Neutrophil (primary cell): ENCODE measurements around the gene ZNHIT3.

Source experiments
- H3K27ac ChIP-seq: fragments of 200-600 bp; sonication (generic); 2 replicates; pipeline ENCODE4 v1.5.1; 2016; ENCODE audit warnings: mild to moderate bottlenecking, moderate library complexity
- H3K27me3 ChIP-seq: fragments of 200-600 bp; sonication (generic); 2 replicates; pipeline ENCODE4 v1.6.0; 2016; ENCODE audit warnings: mild to moderate bottlenecking
- H3K36me3 ChIP-seq: fragments of 200-600 bp; sonication (generic); 2 replicates; pipeline ENCODE4 v1.5.1; 2017
- H3K4me1 ChIP-seq, 2 experiments: fragments of 200-600 bp in 1 of 2; sonication (generic) in 1 of 2; 1 replicate in 1 of 2; 2 replicates in 1 of 2; pipeline versions ENCODE4 v1.5.1 to v1.6.1; 2013 to 2016; ENCODE audit warnings: low read depth in 1 of 2, low read length in 1 of 2, mild to moderate bottlenecking in 1 of 2, moderate library complexity in 1 of 2; ENCODE audit not compliant: control insufficient read depth in 1 of 2, insufficient read depth in 1 of 2
- H3K4me3 ChIP-seq, 2 experiments: fragments of 200-600 bp in 1 of 2; sonication (generic) in 1 of 2; 1 replicate in 1 of 2; 2 replicates in 1 of 2; pipeline ENCODE4 v1.5.1; 2013 to 2016; ENCODE audit warnings: low read depth in 1 of 2, low read length in 1 of 2, mild to moderate bottlenecking in 1 of 2, moderate library complexity in 1 of 2
- H3K9me3 ChIP-seq: fragments of 200-600 bp; sonication (generic); 2 replicates; pipeline ENCODE4 v1.5.1; 2016
- TF ChIP-seq, protein P1 (sequence below): fragments of 200-600 bp; sonication (generic); IDR thresholded peaks from 2 replicates; pipeline ENCODE4 v1.5.1; 2016; ENCODE audit warnings: antibody characterized with exemption

Gene ZNHIT3

DNA sequence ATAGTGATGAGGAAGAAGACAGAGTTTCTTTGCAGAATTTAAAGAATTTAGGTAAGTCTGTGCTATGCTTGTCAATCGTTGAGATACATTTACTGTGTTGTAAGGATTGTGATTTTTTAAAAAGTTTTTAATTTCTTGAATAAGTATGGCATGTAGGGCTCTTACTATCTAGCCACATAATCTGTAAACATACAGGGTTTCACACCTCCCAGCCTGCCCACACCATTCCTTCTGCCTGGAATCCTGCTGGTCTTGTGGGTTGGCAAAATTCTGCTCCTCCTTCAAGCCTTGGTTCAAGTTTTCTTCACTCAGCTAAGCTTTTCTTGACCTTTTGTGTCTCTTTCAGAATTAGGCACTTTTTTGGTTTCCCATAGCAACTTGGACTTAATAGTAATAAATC, 7.5 kb downstream of the ZNHIT3 start:
- Histone ChIP-seq H3K27ac (no peak overlapping the region), H3K36me3 (peaks cover 69% of the 10 kb centered on the region), H3K4me3 (no peak overlapping the region), H3K27me3 (no peaks in the 10 kb centered on the region), H3K9me3 (no peaks in the 10 kb centered on the region), H3K4me1 (no peaks in the 10 kb centered on the region)
- TF ChIP-seq, protein P1, sequence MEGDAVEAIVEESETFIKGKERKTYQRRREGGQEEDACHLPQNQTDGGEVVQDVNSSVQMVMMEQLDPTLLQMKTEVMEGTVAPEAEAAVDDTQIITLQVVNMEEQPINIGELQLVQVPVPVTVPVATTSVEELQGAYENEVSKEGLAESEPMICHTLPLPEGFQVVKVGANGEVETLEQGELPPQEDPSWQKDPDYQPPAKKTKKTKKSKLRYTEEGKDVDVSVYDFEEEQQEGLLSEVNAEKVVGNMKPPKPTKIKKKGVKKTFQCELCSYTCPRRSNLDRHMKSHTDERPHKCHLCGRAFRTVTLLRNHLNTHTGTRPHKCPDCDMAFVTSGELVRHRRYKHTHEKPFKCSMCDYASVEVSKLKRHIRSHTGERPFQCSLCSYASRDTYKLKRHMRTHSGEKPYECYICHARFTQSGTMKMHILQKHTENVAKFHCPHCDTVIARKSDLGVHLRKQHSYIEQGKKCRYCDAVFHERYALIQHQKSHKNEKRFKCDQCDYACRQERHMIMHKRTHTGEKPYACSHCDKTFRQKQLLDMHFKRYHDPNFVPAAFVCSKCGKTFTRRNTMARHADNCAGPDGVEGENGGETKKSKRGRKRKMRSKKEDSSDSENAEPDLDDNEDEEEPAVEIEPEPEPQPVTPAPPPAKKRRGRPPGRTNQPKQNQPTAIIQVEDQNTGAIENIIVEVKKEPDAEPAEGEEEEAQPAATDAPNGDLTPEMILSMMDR, result no peak

DNA sequence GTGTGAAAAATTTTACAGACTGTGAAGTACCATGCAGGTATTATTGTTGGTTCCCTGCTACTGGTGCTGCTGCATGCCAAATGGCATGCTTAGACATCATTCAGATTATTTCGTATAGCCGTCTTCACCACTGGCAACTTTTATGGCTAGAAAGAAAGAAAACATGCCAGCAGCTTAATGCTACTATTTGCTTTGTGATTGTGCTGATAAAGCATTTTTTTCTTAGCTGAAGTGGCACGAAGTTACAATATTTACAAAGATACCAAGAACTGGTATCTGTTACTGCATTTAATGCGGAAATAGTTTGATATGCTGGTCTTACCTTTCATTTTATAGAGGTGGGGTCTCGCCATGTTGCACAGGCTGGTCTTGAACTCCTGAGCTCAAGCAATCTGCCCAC, 8.2 kb downstream of the ZNHIT3 start:
- H3K9me3 ChIP-seq, result no peaks in the 10 kb centered on the region
- H3K4me1 ChIP-seq, result no peaks in the 10 kb centered on the region
- no peak overlapping the region for H3K4me3 ChIP-seq
- H3K27me3 ChIP-seq, result no peaks in the 10 kb centered on the region
- TF ChIP-seq, protein P1, result no peak
- H3K27ac ChIP-seq, result no peak overlapping the region
- H3K36me3 ChIP-seq, result peaks cover 73% of the 10 kb centered on the region

DNA sequence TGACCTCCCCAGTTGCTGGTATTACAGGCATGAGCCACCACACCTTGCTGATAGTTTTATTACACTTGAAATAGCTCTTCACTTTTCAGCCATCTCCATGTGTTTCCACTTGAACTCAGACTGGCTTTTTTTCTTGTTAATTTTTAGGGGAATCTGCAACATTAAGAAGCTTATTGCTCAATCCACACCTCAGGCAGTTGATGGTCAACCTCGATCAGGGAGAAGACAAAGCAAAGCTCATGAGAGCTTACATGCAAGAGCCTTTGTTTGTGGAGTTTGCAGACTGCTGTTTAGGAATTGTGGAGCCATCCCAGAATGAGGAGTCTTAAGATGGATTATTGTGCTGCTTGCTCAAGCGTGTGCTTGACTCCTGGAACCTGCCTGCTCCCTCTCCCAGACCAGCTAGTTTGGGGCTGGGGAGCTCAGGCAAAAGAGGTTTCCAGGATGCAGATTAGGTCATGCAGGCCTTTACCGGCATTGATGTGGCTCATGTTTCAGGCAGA, 8.6 kb downstream of the ZNHIT3 start:
- H3K4me1 ChIP-seq, result no peaks in the 10 kb centered on the region
- no peak overlapping the region for H3K27ac ChIP-seq
- H3K36me3 ChIP-seq, result peaks cover 73% of the 10 kb centered on the region
- no peaks in the 10 kb centered on the region for H3K9me3 ChIP-seq
- TF ChIP-seq, protein P1, result no peak
- no peaks in the 10 kb centered on the region for H3K27me3 ChIP-seq
- no peak overlapping the region for H3K4me3 ChIP-seq

DNA sequence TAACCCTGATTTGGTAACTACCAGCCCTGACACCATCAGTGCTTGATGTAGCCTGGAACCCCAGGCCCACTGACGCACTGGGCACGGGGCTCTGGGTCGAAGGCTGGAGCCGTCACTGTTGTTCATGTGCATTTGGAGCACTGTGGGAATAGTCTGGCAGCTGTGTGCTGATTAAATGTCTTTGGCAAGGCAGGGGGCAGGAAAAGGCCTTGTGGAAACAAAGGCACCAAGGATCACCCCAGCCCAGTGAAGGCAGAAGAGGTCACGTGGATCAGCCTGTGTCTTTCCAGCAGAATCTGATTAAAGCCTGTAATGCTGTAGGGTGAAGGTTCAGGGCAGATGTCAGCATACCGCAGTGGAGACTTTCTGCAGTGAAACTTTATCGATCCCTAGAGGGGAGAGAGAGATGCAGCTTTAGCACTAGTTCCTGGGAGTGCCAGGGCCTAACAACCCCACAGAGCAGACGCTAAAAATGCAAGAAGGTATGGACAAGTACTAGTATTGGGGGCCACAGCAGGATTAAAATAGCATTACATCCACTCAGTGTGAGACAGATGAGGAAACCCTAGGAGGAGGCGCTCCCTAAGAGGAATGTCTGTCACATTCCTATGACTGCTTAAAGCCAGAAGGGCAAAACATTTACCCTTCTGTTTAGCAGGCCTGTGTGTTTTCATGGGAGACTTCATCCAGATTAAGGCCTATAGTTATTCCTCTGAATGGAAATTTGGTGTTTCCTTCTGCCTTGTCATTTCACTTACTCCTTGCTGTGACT, 9.7 kb downstream of the ZNHIT3 start:
- Histone ChIP-seq H3K27me3 (no peaks in the 10 kb centered on the region), H3K4me3 (no peak overlapping the region), H3K4me1 (no peaks in the 10 kb centered on the region), H3K9me3 (no peaks in the 10 kb centered on the region), H3K27ac (no peak overlapping the region), H3K36me3 (peaks cover 81% of the 10 kb centered on the region)
- TF ChIP-seq, protein P1, result no peak

DNA sequence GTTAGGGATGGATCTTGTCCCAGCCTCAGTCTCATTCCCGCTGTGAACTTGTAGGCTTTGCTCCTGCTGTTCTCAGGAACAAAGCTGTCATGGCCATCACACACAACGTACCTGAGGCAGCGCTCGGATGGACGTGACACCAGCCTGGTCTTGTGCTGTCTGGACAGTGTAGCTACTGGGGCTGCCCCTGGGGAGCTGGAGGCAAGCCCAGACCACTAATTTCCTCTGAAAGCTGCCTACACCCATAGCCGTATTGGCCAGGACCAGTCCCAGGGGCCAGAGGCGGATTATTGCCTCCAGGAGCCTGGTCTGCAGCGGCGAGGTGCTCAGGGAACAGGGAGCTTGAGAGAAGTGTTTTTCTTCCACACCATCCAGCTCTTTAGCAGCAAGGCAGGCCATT, 11.7 kb downstream of the ZNHIT3 start:
- Histone ChIP-seq H3K27me3 (no peaks in the 10 kb centered on the region), H3K4me1 (no peaks in the 10 kb centered on the region), H3K27ac (no peak overlapping the region), H3K36me3 (peaks cover 84% of the 10 kb centered on the region), H3K4me3 (no peak overlapping the region), H3K9me3 (no peaks in the 10 kb centered on the region)
- TF ChIP-seq, protein P1, result no peak
